PC-3 (cell line): ENCODE measurements around the gene AHNAK. TPM values are rescaled to one million over a fixed set of nuclear protein-coding genes. Genes with fewer than 3 reads are reported as not detected.

Experiments
- ATAC-seq: fragments of 200-7000 bp; cut with Tn5 transposase; 2 replicates; pipeline ENCODE4 v1.9.1; 2020; ENCODE audit warnings: mild to moderate bottlenecking, moderate library complexity
- BruUV-seq: library from RNA; stranded (reverse); fragments of 400-500 nt; replicated peaks from 2 replicates; lab custom pipeline; 2021; lab: Mats Ljungman, UMichigan
- CTCF ChIA-PET: fragments of 300-600 bp; sonication (Branson Sonifier 250); formaldehyde crosslinking; loops from one replicate; lab custom pipeline; 2022; ENCODE audit warnings: antibody characterized with exemption; lab: Charles Lee
- POLR2A ChIA-PET: fragments of 300-600 bp; sonication (Branson Sonifier 250); formaldehyde crosslinking; loops from one replicate; lab custom pipeline; 2022; ENCODE audit warnings: antibody characterized with exemption; ENCODE audit not compliant: unreplicated experiment; lab: Charles Lee
- DNase-seq: peaks from one replicate; pipeline ENCODE4 v3.0.0-alpha.2; 2015
- H2AFZ ChIP-seq: fragments of 300-600 bp; sonication (generic); 2 replicates; pipeline ENCODE4 v1.6.0; 2016; ENCODE audit warnings: antibody characterized with exemption, low read length
- H3F3A ChIP-seq: fragments of 300-600 bp; sonication (generic); one replicate; pipeline ENCODE4 v1.6.0; 2017; ENCODE audit warnings: antibody characterized with exemption, low read length, control low read depth, mild to moderate bottlenecking; ENCODE audit not compliant: unreplicated experiment
- H3K27ac ChIP-seq: fragments of 300-600 bp; sonication (generic); 2 replicates; pipeline ENCODE4 v1.5.1; 2016; ENCODE audit warnings: mild to moderate bottlenecking, low read length
- H3K27me3 ChIP-seq: fragments of 300-600 bp; sonication (generic); 2 replicates; pipeline ENCODE4 v1.6.1; 2016; ENCODE audit warnings: low read length, mixed read lengths
- H3K36me3 ChIP-seq: fragments of 300-600 bp; sonication (generic); 2 replicates; pipeline ENCODE4 v1.6.1; 2016; ENCODE audit warnings: low read depth, mixed run types, low read length, mixed read lengths
- H3K4me1 ChIP-seq: fragments of 300-600 bp; sonication (generic); 2 replicates; pipeline ENCODE4 v1.5.1; 2016; ENCODE audit warnings: low read length; ENCODE audit not compliant: insufficient read depth
- H3K4me2 ChIP-seq: fragments of 300-600 bp; sonication (generic); 2 replicates; pipeline ENCODE4 v1.6.0; 2016; ENCODE audit warnings: low read length
- H3K4me3 ChIP-seq: fragments of 300-600 bp; sonication (generic); 2 replicates; pipeline ENCODE4 v1.5.1; 2016; ENCODE audit warnings: mild to moderate bottlenecking, low read length, mixed read lengths
- H3K79me2 ChIP-seq: fragments of 300-600 bp; sonication (generic); 2 replicates; pipeline ENCODE4 v1.6.1; 2017; ENCODE audit warnings: low read length, mixed read lengths
- H3K9ac ChIP-seq: fragments of 300-600 bp; sonication (generic); 2 replicates; pipeline ENCODE4 v1.6.0; 2016; ENCODE audit warnings: mild to moderate bottlenecking, low read length
- H3K9me2 ChIP-seq: fragments of 300-600 bp; sonication (generic); replicated peaks from 2 replicates; pipeline ENCODE4 v1.6.1; 2016; ENCODE audit warnings: mixed run types, low read length, mixed read lengths
- H3K9me3 ChIP-seq: fragments of 300-600 bp; sonication (generic); 2 replicates; pipeline ENCODE4 v1.6.1; 2016; ENCODE audit warnings: low read length, mixed read lengths
- H4K20me1 ChIP-seq: fragments of 300-600 bp; sonication (generic); 2 replicates; pipeline ENCODE4 v1.6.1; 2016; ENCODE audit warnings: low read length, mixed read lengths
- EZH2 ChIP-seq: fragments of 300-600 bp; sonication (generic); IDR thresholded peaks from one replicate; pipeline ENCODE4 v1.6.1; 2017; ENCODE audit warnings: antibody characterized with exemption, mild to moderate bottlenecking, low read length; ENCODE audit not compliant: unreplicated experiment
- EZH2phosphoT487 ChIP-seq: fragments of 300-600 bp; sonication (generic); IDR thresholded peaks from 2 replicates; pipeline ENCODE4 v1.6.1; 2018; ENCODE audit warnings: mild to moderate bottlenecking, antibody characterized with exemption, low read length, borderline replicate concordance
- intact Hi-C: fragments of 100-400 bp; cut with micrococcal nuclease; formaldehyde crosslinking; loops from 2 replicates; pipeline ENCODE4 v1.9.0; 2023
- total RNA-seq: library from RNA; depleted of rRNA; stranded (reverse); fragments of >200 nt; gene quantifications from 2 replicates; pipeline ENCODE4 v1.2.3, GENCODE V29; 2014
- TF ChIP-seq, protein P1 (sequence below): fragments of 300-600 bp; sonication (generic); conservative IDR thresholded peaks from 2 replicates; pipeline ENCODE4 v1.5.1; 2017; ENCODE audit warnings: antibody characterized with exemption, low read depth, mild to moderate bottlenecking, low read length

Gene AHNAK
- total RNA-seq, 1 experiment from 2014 or later, result 287 TPM

DNA sequence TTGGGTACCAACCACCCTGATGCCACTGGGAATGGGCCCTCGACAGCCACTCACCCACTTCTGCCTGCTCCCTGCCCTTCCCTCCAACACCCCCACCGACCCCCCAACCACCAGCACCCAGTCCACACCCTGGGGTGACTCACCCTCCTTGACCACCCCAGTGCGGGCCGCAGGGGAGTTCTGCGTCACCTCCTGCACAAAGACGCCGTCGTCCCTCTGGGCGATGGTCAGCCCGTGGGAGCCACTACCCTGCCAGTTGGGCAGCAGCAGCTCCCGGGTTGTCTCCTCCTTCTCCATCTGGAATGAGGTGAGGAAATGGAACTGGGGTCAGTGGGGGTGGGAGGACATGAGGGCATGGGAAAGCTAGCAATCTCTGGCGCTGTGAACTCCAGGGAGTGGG is 10.8 kb downstream of the AHNAK start:
- no TSS peak for BruUV-seq
- ChIA-PET CTCF (no interaction called here), POLR2A (interaction anchor here (0.6 kb wide), 1 partner anchor 25 kb away, joined by 4 read pairs; no protein-coding TSS in a partner anchor)
- H3K4me3 ChIP-seq, result no peak overlapping the region
- H2AFZ ChIP-seq, result no peak overlapping the region
- H3K27me3 ChIP-seq, result no peaks in the 10 kb centered on the region
- H3K9me2 ChIP-seq, result no peaks in the 10 kb centered on the region
- H3K36me3 ChIP-seq, result peaks cover 54% of the 10 kb centered on the region
- intact Hi-C loops, result no loop called here
- peaks cover 93% of the 10 kb centered on the region for H3K79me2 ChIP-seq
- H3K27ac ChIP-seq, result no peak overlapping the region
- no peak for ATAC-seq
- TF ChIP-seq, protein P1, sequence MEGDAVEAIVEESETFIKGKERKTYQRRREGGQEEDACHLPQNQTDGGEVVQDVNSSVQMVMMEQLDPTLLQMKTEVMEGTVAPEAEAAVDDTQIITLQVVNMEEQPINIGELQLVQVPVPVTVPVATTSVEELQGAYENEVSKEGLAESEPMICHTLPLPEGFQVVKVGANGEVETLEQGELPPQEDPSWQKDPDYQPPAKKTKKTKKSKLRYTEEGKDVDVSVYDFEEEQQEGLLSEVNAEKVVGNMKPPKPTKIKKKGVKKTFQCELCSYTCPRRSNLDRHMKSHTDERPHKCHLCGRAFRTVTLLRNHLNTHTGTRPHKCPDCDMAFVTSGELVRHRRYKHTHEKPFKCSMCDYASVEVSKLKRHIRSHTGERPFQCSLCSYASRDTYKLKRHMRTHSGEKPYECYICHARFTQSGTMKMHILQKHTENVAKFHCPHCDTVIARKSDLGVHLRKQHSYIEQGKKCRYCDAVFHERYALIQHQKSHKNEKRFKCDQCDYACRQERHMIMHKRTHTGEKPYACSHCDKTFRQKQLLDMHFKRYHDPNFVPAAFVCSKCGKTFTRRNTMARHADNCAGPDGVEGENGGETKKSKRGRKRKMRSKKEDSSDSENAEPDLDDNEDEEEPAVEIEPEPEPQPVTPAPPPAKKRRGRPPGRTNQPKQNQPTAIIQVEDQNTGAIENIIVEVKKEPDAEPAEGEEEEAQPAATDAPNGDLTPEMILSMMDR, result no peak
- TF ChIP-seq EZH2 (no peak), EZH2phosphoT487 (no peak)
- no peak overlapping the region for H3K4me2 ChIP-seq
- peaks cover 49% of the 10 kb centered on the region for H4K20me1 ChIP-seq
- H3K4me1 ChIP-seq, result peaks cover 29% of the 10 kb centered on the region
- no peak overlapping the region for H3K9ac ChIP-seq
- DNase-seq, result no peak
- no peaks in the 10 kb centered on the region for H3K9me3 ChIP-seq
- peaks cover 12% of the 10 kb centered on the region for H3F3A ChIP-seq

DNA sequence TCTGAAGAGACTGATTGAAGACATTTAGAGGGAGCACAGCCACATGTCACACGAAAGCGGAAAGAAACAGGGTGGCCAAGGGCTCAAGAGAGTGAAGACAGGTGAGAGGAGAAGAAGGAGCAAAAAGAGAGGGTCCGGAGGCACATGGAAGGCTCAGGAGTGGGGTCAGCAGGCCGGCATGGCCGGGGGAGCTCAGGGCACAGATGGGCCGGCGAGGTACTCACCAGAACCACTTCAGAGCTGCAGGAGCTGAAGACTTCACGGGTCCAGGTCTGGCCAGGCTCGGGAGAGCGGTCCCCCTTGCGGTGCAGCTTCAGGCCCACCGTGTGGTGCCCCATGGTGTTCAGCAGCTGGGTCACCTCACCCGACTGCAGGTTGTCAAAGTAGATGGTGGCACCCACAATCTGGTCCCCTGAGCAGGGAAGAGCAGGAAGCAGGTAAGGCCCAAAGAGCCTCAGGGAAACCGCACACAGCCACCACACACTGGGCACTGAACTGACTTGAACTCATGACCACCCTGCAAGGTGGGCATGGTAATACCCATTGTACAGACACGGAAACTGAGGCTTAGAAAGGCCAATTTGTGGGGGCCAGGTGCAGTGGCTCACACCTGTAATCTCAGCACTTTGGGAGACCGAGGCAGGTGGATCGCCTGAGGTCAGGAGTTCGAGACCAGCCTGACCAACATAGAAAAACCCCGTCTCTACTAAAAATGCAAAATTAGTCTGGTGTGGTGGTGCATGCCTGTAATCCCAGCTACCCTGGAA is 11.6 kb downstream of the AHNAK start:
- TF ChIP-seq, protein P1, result no peak
- TF ChIP-seq EZH2 (no peak), EZH2phosphoT487 (no peak)
- Histone ChIP-seq H2AFZ (no peak overlapping the region), H4K20me1 (peaks cover 42% of the 10 kb centered on the region), H3K4me3 (no peak overlapping the region), H3K27ac (no peak overlapping the region), H3K9me2 (no peaks in the 10 kb centered on the region), H3K27me3 (no peaks in the 10 kb centered on the region), H3F3A (peaks cover 9% of the 10 kb centered on the region), H3K4me2 (no peak overlapping the region), H3K4me1 (peaks cover 21% of the 10 kb centered on the region), H3K9ac (no peak overlapping the region), H3K79me2 (peaks cover 85% of the 10 kb centered on the region), H3K9me3 (no peaks in the 10 kb centered on the region), H3K36me3 (peaks cover 61% of the 10 kb centered on the region)
- ATAC-seq (no peak), DNase-seq (no peak)
- ChIA-PET POLR2A (no interaction called here), CTCF (no interaction called here)
- no TSS peak for BruUV-seq
- intact Hi-C loops, result no loop called here

DNA sequence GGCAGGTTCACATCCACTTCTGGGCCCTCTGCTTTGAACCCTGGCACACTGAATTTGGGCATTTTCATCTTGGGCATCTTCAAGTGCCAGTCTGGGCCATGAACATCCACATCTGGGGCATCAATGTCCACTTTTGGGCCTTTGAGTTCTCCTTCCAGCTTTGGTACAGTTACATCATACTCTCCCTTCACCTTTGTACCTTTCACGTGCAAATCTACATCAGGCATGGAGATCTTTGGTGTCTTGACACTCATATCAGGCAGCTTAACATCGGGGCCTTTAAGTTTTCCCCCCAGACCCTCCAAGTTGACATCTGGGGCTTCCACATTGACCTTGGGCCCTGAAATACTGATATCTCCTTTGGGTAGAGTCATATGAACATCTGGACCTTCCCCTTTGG is 14.5 kb downstream of the AHNAK start:
- CTCF ChIA-PET, result no interaction called here
- no peak for TF ChIP-seq EZH2
- no peak for TF ChIP-seq EZH2phosphoT487
- TF ChIP-seq, protein P1, result no peak
- DNase-seq, result no peak
- peaks cover 61% of the 10 kb centered on the region for H3K79me2 ChIP-seq
- no peaks in the 10 kb centered on the region for H3K9me3 ChIP-seq
- intact Hi-C loops, result no loop called here
- no peaks in the 10 kb centered on the region for H3K27me3 ChIP-seq
- H2AFZ ChIP-seq, result no peak overlapping the region
- H3K4me1 ChIP-seq, result no peaks in the 10 kb centered on the region
- no peak overlapping the region for H3K27ac ChIP-seq
- POLR2A ChIA-PET, result no interaction called here
- no peaks in the 10 kb centered on the region for H3K9me2 ChIP-seq
- H3K4me3 ChIP-seq, result no peak overlapping the region
- BruUV-seq, result no TSS peak
- no peak for ATAC-seq
- peaks cover 77% of the 10 kb centered on the region for H3K36me3 ChIP-seq
- no peaks in the 10 kb centered on the region for H3F3A ChIP-seq
- H3K4me2 ChIP-seq, result no peak overlapping the region
- no peak overlapping the region for H3K9ac ChIP-seq
- peaks cover 18% of the 10 kb centered on the region; the same call in 1 of the 2 replicates for H4K20me1 ChIP-seq
